Breast epithelium (tissue), 4 donors: ENCODE data around the gene FYN. TPM values are rescaled to one million over a fixed set of nuclear protein-coding genes. Genes with fewer than 3 reads are reported as not detected.

Experiments used
- DNase-seq, 2 donors: peaks; one replicate each; pipeline ENCODE4 v3.0.0-alpha.2; 2019; ENCODE audit warnings: low spot score in 2 of 2
- H3K27ac ChIP-seq, 2 donors: fragments of 200-600 bp; sonication (generic) in 1 of 2; one replicate each; pipeline ENCODE4 v1.5.1; 2016 to 2019; ENCODE audit warnings: mild to moderate bottlenecking in 1 of 2
- H3K27me3 ChIP-seq, 2 donors: fragments of 200-600 bp; sonication (generic) in 1 of 2; one replicate each; pipeline versions ENCODE4 v1.5.1 to v1.6.0; 2017 to 2019; ENCODE audit warnings: control low read depth in 1 of 2, mild to moderate bottlenecking in 1 of 2
- H3K36me3 ChIP-seq: fragments of 200-600 bp; one replicate; pipeline ENCODE4 v1.5.1; 2019
- H3K4me1 ChIP-seq, 2 donors: fragments of 200-600 bp; sonication (generic); one replicate each; pipeline ENCODE4 v1.5.1; 2016 to 2019; ENCODE audit warnings: control low read depth in 1 of 2
- H3K4me3 ChIP-seq, 3 donors: fragments of 200-600 bp; sonication (generic); 1 replicate in 2 of 3; 2 replicates in 1 of 3; pipeline ENCODE4 v1.5.1; 2016 to 2019; ENCODE audit warnings: mild to moderate bottlenecking in 3 of 3, moderate library complexity in 2 of 3
- H3K9me3 ChIP-seq, 2 donors: fragments of 200-600 bp; sonication (generic) in 1 of 2; one replicate each; pipeline ENCODE4 v1.5.1; 2016 to 2019; ENCODE audit warnings: control low read depth in 1 of 2
- CTCF ChIP-seq, 3 donors: fragments of 450-650 bp; IDR thresholded peaks; one replicate each; pipeline ENCODE4 v1.5.1; 2016 to 2017; ENCODE audit warnings: antibody characterized with exemption in 3 of 3, mild to moderate bottlenecking in 3 of 3, moderate library complexity in 3 of 3
- POLR2A ChIP-seq: fragments of 450-650 bp; IDR thresholded peaks from one replicate; pipeline ENCODE4 v1.6.1; 2016; ENCODE audit warnings: antibody characterized with exemption, mild to moderate bottlenecking, moderate library complexity
- POLR2AphosphoS5 ChIP-seq, 3 donors: sonication (generic); formaldehyde crosslinking; IDR thresholded peaks; one replicate each; pipeline ENCODE4 v1.6.1; 2017; ENCODE audit warnings: antibody characterized with exemption in 3 of 3
- intact Hi-C: fragments of 100-400 bp; cut with DNase I; formaldehyde crosslinking; loops from one replicate; pipeline ENCODE4 v1.15.1; 2023; ENCODE audit warnings: low total_unique reads
- total RNA-seq, 3 donors: library from RNA; depleted of rRNA; stranded (reverse); fragments of >200 nt; gene quantifications; one replicate each; pipeline ENCODE4 v1.1.0, GENCODE V29; 2016

Gene FYN
- total RNA-seq, 3 donors from 2014 or later: 44.8 to 209 (median 111) TPM

- intact Hi-C loops: no loop called here
- no peak overlapping the region for H3K27ac ChIP-seq
- H3K36me3 ChIP-seq: no peaks in the 10 kb centered on the region
- TF ChIP-seq POLR2AphosphoS5 (IDR thresholded peaks at IDR 0.05): no peak
- TF ChIP-seq CTCF (IDR thresholded peaks at IDR 0.05): no peak
- TF ChIP-seq POLR2A: no peak
- no peak overlapping the region for H3K4me3 ChIP-seq
- no peak for DNase-seq
- no peaks in the 10 kb centered on the region for H3K9me3 ChIP-seq
- H3K27me3 ChIP-seq: no peaks in the 10 kb centered on the region
- H3K4me1 ChIP-seq: no peaks in the 10 kb centered on the region
Measured at GRCh38 chr6:111618407-111618806, 254.8 kb downstream of the FYN start.

GRCh38 chr6:111617149-111617548, 256.1 kb downstream of the FYN start:
- no peak overlapping the region for H3K27ac ChIP-seq
- DNase-seq: no peak
- no peaks in the 10 kb centered on the region for H3K4me1 ChIP-seq
- no peaks in the 10 kb centered on the region for H3K9me3 ChIP-seq
- H3K27me3 ChIP-seq: no peaks in the 10 kb centered on the region
- TF ChIP-seq POLR2A (no peak), CTCF (IDR thresholded peaks at IDR 0.05) (no peak), POLR2AphosphoS5 (IDR thresholded peaks at IDR 0.05) (no peak)
- intact Hi-C loops: no loop called here
- no peaks in the 10 kb centered on the region for H3K36me3 ChIP-seq
- no peak overlapping the region for H3K4me3 ChIP-seq

- Histone ChIP-seq H3K27me3 (no peaks in the 10 kb centered on the region), H3K4me3 (no peak overlapping the region), H3K36me3 (no peaks in the 10 kb centered on the region), H3K27ac (no peak overlapping the region), H3K9me3 (no peaks in the 10 kb centered on the region), H3K4me1 (no peaks in the 10 kb centered on the region)
- intact Hi-C loops: no loop called here
- no peak for DNase-seq
- TF ChIP-seq POLR2A (no peak), CTCF (IDR thresholded peaks at IDR 0.05) (no peak)
Measured at GRCh38 chr6:111615916-111616612, 257.2 kb downstream of the FYN start.

GRCh38 chr6:111614833-111615582, 258.2 kb downstream of the FYN start:
- no peaks in the 10 kb centered on the region for H3K9me3 ChIP-seq
- H3K4me1 ChIP-seq: no peaks in the 10 kb centered on the region
- intact Hi-C loops: no loop called here
- H3K36me3 ChIP-seq: no peaks in the 10 kb centered on the region
- DNase-seq: no peak
- no peak overlapping the region for H3K4me3 ChIP-seq
- no peak for TF ChIP-seq POLR2AphosphoS5 (IDR thresholded peaks at IDR 0.05)
- peak overlapping the region in 1 of 2 donors; percentile 25 for H3K27ac ChIP-seq
- H3K27me3 ChIP-seq: no peaks in the 10 kb centered on the region

GRCh38 chr6:111612379-111612778, 260.9 kb downstream of the FYN start:
- no peaks in the 10 kb centered on the region for H3K36me3 ChIP-seq
- no peaks in the 10 kb centered on the region for H3K27me3 ChIP-seq
- TF ChIP-seq POLR2A (no peak), POLR2AphosphoS5 (IDR thresholded peaks at IDR 0.05) (no peak), CTCF (IDR thresholded peaks at IDR 0.05) (no peak)
- no peak for DNase-seq
- no peaks in the 10 kb centered on the region for H3K9me3 ChIP-seq
- no peak overlapping the region for H3K27ac ChIP-seq
- H3K4me1 ChIP-seq: no peaks in the 10 kb centered on the region
- no peak overlapping the region for H3K4me3 ChIP-seq
- intact Hi-C loops: no loop called here
